ENCODE data around the gene IL3RA. TPM values are rescaled to one million over a fixed set of nuclear protein-coding genes. Genes with fewer than 3 reads are reported as not detected.
A peak's percentile ranks its signal among the peaks of the same experiment; 100 is the strongest.

Gene IL3RA
- total RNA-seq, 3 donors from 2014 or later: 0.34 to 0.76 (median 0.76) TPM

GRCh38 chrX:1385253-1386223 lies 49.0 kb downstream of the IL3RA start:
- peak in 1 of 2 donors; percentile 4 for ATAC-seq
- Mint-ChIP-seq H3K36me3 (ENCODE audit: insufficient read depth) (peaks cover 44% of the 10 kb centered on the region), H3K4me3 (no peak overlapping the region), H3K27me3 (ENCODE audit: low read depth) (no peaks in the 10 kb centered on the region), H3K4me1 (ENCODE audit: low read depth) (peaks cover 29% of the 10 kb centered on the region), H3K9me3 (no peaks in the 10 kb centered on the region)
- DNase-seq: no peak

- H3K4me3 Mint-ChIP-seq: no peak overlapping the region
- H3K4me1 Mint-ChIP-seq (ENCODE audit: low read depth): peaks cover 36% of the 10 kb centered on the region
- no peaks in the 10 kb centered on the region for H3K27me3 Mint-ChIP-seq (ENCODE audit: low read depth)
- ATAC-seq (no peak), DNase-seq (no peak)
- peaks cover 51% of the 10 kb centered on the region for H3K36me3 Mint-ChIP-seq (ENCODE audit: insufficient read depth)
- no peaks in the 10 kb centered on the region for H3K9me3 Mint-ChIP-seq
Measured at GRCh38 chrX:1386338-1387127, 49.9 kb downstream of the IL3RA start.

GRCh38 chrX:1387141-1387776 lies 50.7 kb downstream of the IL3RA start:
- H3K4me3 Mint-ChIP-seq: no peak overlapping the region
- ATAC-seq (no peak), DNase-seq (no peak)
- H3K9me3 Mint-ChIP-seq: no peaks in the 10 kb centered on the region
- H3K27me3 Mint-ChIP-seq (ENCODE audit: low read depth): no peaks in the 10 kb centered on the region
- peaks cover 36% of the 10 kb centered on the region for H3K4me1 Mint-ChIP-seq (ENCODE audit: low read depth)
- H3K36me3 Mint-ChIP-seq (ENCODE audit: insufficient read depth): peaks cover 48% of the 10 kb centered on the region

GRCh38 chrX:1388651-1389050 lies 52.1 kb downstream of the IL3RA start:
- no peaks in the 10 kb centered on the region for H3K27me3 Mint-ChIP-seq (ENCODE audit: low read depth)
- H3K36me3 Mint-ChIP-seq (ENCODE audit: insufficient read depth): peaks cover 46% of the 10 kb centered on the region
- peaks cover 41% of the 10 kb centered on the region for H3K4me1 Mint-ChIP-seq (ENCODE audit: low read depth)
- H3K9me3 Mint-ChIP-seq: no peaks in the 10 kb centered on the region
- H3K4me3 Mint-ChIP-seq: peak overlapping the region; percentile 94
- DNase-seq: no peak
- ATAC-seq: no peak

- Mint-ChIP-seq H3K4me1 (ENCODE audit: low read depth) (peaks cover 45% of the 10 kb centered on the region), H3K36me3 (ENCODE audit: insufficient read depth) (peaks cover 42% of the 10 kb centered on the region), H3K4me3 (peak overlapping the region; percentile 94), H3K9me3 (no peaks in the 10 kb centered on the region), H3K27me3 (ENCODE audit: low read depth) (no peaks in the 10 kb centered on the region)
- DNase-seq (no peak), ATAC-seq (no peak)
Measured at GRCh38 chrX:1389181-1389992, 52.8 kb downstream of the IL3RA start.

- Mint-ChIP-seq H3K4me3 (peak overlapping the region; percentile 94), H3K4me1 (ENCODE audit: low read depth) (peaks cover 47% of the 10 kb centered on the region), H3K9me3 (no peaks in the 10 kb centered on the region), H3K27me3 (ENCODE audit: low read depth) (no peaks in the 10 kb centered on the region), H3K36me3 (ENCODE audit: insufficient read depth) (peaks cover 38% of the 10 kb centered on the region)
- no peak for DNase-seq
- no peak for ATAC-seq
Measured at GRCh38 chrX:1389993-1390285, 53.4 kb downstream of the IL3RA start.

- Mint-ChIP-seq H3K4me3 (peak overlapping the region; percentile 94), H3K4me1 (ENCODE audit: low read depth) (peaks cover 53% of the 10 kb centered on the region)
- no peak for DNase-seq
Measured at GRCh38 chrX:1390621-1391369, 54.2 kb downstream of the IL3RA start.

GRCh38 chrX:1391370-1391706 lies 54.8 kb downstream of the IL3RA start:
- no peaks in the 10 kb centered on the region for H3K9me3 Mint-ChIP-seq
- no peak for DNase-seq

More at GRCh38 chrX:1390621-1391369, 54.2 kb downstream of the IL3RA start:
- no peak for ATAC-seq
- H3K36me3 Mint-ChIP-seq (ENCODE audit: insufficient read depth): peaks cover 37% of the 10 kb centered on the region
- H3K27me3 Mint-ChIP-seq (ENCODE audit: low read depth): no peaks in the 10 kb centered on the region
- no peaks in the 10 kb centered on the region for H3K9me3 Mint-ChIP-seq

GRCh38 chrX:1391707-1392375 lies 55.3 kb downstream of the IL3RA start, which contains the start of gene SLC25A6:
Gene SLC25A6 (minus strand): TSS chrX:1392113. CDS start chrX:1392009, 104 bp downstream.
- Mint-ChIP-seq H3K4me3 (peak within 1 kb of the TSS; percentile 94), H3K36me3 (ENCODE audit: insufficient read depth) (peaks cover 36% of the 10 kb centered on the region), H3K9me3 (no peaks in the 10 kb centered on the region), H3K4me1 (ENCODE audit: low read depth) (peaks cover 56% of the 10 kb centered on the region), H3K27me3 (ENCODE audit: low read depth) (no peaks in the 10 kb centered on the region)
- DNase-seq (peak; percentile 99), ATAC-seq (peak; percentile 95 to 96)

More at GRCh38 chrX:1391370-1391706, 54.8 kb downstream of the IL3RA start:
- peaks cover 40% of the 10 kb centered on the region for H3K36me3 Mint-ChIP-seq (ENCODE audit: insufficient read depth)
- ATAC-seq: no peak
- H3K27me3 Mint-ChIP-seq (ENCODE audit: low read depth): no peaks in the 10 kb centered on the region
- H3K4me3 Mint-ChIP-seq: peak overlapping the region; percentile 94
- H3K4me1 Mint-ChIP-seq (ENCODE audit: low read depth): peaks cover 57% of the 10 kb centered on the region

- Mint-ChIP-seq H3K4me1 (ENCODE audit: low read depth) (peaks cover 56% of the 10 kb centered on the region), H3K36me3 (ENCODE audit: insufficient read depth) (peaks cover 36% of the 10 kb centered on the region), H3K27me3 (ENCODE audit: low read depth) (no peaks in the 10 kb centered on the region), H3K4me3 (peak overlapping the region; percentile 94), H3K9me3 (no peaks in the 10 kb centered on the region)
- ATAC-seq (peak; percentile 36 to 44), DNase-seq (no peak)
Measured at GRCh38 chrX:1392376-1393068, 55.9 kb downstream of the IL3RA start.

- H3K4me3 Mint-ChIP-seq: peak overlapping the region; percentile 94
- peaks cover 21% of the 10 kb centered on the region for H3K36me3 Mint-ChIP-seq (ENCODE audit: insufficient read depth)
- DNase-seq (no peak), ATAC-seq (no peak)
- peaks cover 42% of the 10 kb centered on the region for H3K4me1 Mint-ChIP-seq (ENCODE audit: low read depth)
- no peaks in the 10 kb centered on the region for H3K9me3 Mint-ChIP-seq
- H3K27me3 Mint-ChIP-seq (ENCODE audit: low read depth): no peaks in the 10 kb centered on the region
Measured at GRCh38 chrX:1393871-1394615, 57.5 kb downstream of the IL3RA start.
